PFSK-1 (cell line): Measurements from ENCODE around the gene RAD51AP2.

Source experiments
- FOXP2 ChIP-seq: optimal IDR thresholded peaks from 2 replicates; pipeline ENCODE3; 2011; ENCODE audit warnings: borderline replicate concordance, control low read depth, inconsistent platforms; ENCODE audit not compliant: insufficient read depth; ENCODE audit errors: extremely low read length, extremely low read depth
- POLR2AphosphoS5 ChIP-seq: IDR thresholded peaks from 2 replicates; pipeline ENCODE4 v1.6.1; 2012; ENCODE audit warnings: low read depth, mild to moderate bottlenecking, control low read depth, low read length, moderate library complexity
- SIN3A ChIP-seq: IDR thresholded peaks from 2 replicates; pipeline ENCODE4 v1.6.1; 2012; ENCODE audit warnings: mild to moderate bottlenecking, low read length, moderate library complexity, borderline replicate concordance; ENCODE audit not compliant: insufficient read depth
- TAF1 ChIP-seq: IDR thresholded peaks from 2 replicates; pipeline ENCODE4 v1.6.1; 2012; ENCODE audit warnings: low read length, control low read depth, borderline replicate concordance; ENCODE audit not compliant: insufficient read depth
- TF ChIP-seq, protein P1 (sequence below), 2 experiments: IDR thresholded peaks; 2 replicates each; pipeline versions ENCODE4 v1.6.1 to v1.8.0; 2011 to 2012; ENCODE audit warnings: low read depth in 2 of 2, low read length in 2 of 2, control low read depth in 1 of 2, inconsistent platforms in 1 of 2, mild to moderate bottlenecking in 1 of 2, moderate library complexity in 1 of 2; ENCODE audit not compliant: insufficient read depth in 1 of 2

Gene RAD51AP2

DNA sequence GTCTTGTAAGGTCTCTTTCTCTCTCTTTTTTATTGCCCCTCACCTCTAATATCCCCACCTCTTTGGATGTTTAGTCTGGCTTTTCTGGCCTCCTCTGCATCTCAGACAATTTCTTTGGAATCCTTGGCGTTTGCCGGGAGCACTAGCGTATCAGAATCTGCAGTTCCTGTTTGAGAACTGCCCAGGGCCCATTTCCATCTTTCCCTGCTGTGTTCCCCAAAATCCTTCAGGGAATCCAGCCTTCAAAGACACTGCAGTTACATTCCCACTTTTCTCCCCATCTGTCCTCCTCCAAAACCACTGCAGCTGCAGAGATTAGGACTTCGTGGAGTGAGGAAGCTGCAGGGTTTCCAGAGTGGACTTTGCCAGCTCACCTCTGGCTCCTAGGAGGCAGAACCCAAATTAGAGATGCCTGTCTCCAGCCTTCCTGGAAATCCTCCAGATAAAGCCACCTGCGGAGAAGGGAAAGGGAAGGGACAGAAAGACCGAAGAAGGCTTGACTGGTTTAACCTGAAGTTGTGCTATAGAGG, 25.0 kb upstream of the RAD51AP2 start:
- TF ChIP-seq POLR2AphosphoS5: no peak
- TF ChIP-seq TAF1: no peak
- no peak for TF ChIP-seq FOXP2
- no peak for TF ChIP-seq SIN3A
- TF ChIP-seq, protein P1, sequence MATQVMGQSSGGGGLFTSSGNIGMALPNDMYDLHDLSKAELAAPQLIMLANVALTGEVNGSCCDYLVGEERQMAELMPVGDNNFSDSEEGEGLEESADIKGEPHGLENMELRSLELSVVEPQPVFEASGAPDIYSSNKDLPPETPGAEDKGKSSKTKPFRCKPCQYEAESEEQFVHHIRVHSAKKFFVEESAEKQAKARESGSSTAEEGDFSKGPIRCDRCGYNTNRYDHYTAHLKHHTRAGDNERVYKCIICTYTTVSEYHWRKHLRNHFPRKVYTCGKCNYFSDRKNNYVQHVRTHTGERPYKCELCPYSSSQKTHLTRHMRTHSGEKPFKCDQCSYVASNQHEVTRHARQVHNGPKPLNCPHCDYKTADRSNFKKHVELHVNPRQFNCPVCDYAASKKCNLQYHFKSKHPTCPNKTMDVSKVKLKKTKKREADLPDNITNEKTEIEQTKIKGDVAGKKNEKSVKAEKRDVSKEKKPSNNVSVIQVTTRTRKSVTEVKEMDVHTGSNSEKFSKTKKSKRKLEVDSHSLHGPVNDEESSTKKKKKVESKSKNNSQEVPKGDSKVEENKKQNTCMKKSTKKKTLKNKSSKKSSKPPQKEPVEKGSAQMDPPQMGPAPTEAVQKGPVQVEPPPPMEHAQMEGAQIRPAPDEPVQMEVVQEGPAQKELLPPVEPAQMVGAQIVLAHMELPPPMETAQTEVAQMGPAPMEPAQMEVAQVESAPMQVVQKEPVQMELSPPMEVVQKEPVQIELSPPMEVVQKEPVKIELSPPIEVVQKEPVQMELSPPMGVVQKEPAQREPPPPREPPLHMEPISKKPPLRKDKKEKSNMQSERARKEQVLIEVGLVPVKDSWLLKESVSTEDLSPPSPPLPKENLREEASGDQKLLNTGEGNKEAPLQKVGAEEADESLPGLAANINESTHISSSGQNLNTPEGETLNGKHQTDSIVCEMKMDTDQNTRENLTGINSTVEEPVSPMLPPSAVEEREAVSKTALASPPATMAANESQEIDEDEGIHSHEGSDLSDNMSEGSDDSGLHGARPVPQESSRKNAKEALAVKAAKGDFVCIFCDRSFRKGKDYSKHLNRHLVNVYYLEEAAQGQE (IDR thresholded peaks at IDR 0.05; ENCODE audit: insufficient read depth in 1 of 2, low read depth in 2 of 2, low read length in 2 of 2): no peak

DNA sequence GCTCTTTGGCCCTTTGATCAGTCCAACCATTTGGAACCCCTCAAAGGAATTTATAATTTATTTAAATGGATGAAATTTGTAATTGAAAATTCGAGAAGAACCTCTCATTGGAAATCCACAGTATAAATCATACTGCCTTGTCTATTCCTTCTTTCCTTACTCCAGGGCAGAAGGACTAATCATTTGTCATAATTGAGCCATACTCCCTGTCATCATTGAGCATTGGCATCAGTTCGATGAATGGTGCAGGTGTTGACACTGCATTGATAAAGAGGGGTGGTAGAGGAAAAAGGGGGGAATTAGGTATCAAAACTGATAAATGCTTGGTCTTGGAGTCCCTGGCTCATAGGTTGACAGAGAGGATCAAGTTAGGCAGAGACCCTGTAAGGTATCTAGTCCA, 24.2 kb upstream of the RAD51AP2 start:
- TF ChIP-seq SIN3A (no peak), FOXP2 (no peak), POLR2AphosphoS5 (no peak), TAF1 (no peak)
- TF ChIP-seq, protein P1 (IDR thresholded peaks at IDR 0.05; ENCODE audit: insufficient read depth in 1 of 2, low read depth in 2 of 2, low read length in 2 of 2): no peak

DNA sequence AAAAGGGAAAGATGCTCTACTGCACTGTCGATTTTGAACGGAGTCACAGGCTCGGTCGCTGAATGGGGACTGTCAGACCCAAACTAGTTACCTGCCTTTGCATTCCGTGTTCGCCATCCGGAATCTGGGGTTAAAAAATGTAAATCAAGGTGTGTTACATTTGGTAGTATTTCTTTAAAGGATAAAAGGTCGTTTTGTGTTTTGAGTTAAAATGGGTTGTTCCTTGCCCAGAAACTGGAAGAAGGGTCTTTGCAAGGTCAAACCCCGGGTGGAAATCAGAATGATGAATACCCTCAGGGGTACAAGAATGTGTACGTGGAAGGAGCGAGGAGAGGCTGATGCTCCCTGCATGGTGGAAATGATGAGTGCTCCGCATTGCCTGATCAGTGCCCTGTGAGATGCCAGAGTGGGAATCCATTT, 23.3 kb upstream of the RAD51AP2 start:
- TF ChIP-seq, protein P1 (IDR thresholded peaks at IDR 0.05; ENCODE audit: insufficient read depth in 1 of 2, low read depth in 2 of 2, low read length in 2 of 2): no peak
- TF ChIP-seq TAF1: no peak
- no peak for TF ChIP-seq FOXP2
- no peak for TF ChIP-seq SIN3A
- no peak for TF ChIP-seq POLR2AphosphoS5

GRCh38 chr2:17540813-17541530, 22.7 kb upstream of the RAD51AP2 start:
- TF ChIP-seq POLR2AphosphoS5 (no peak), SIN3A (no peak), FOXP2 (no peak), TAF1 (no peak)
- TF ChIP-seq, protein P1 (IDR thresholded peaks at IDR 0.05; ENCODE audit: insufficient read depth in 1 of 2, low read depth in 2 of 2, low read length in 2 of 2): no peak
